ENCODE data around the gene HIGD2A. TPM values are rescaled to one million over a fixed set of nuclear protein-coding genes. Genes with fewer than 3 reads are reported as not detected.

The HIGD2A gene
- polyA plus RNA-seq, 1 of the 3 experiments (the other 2 are of a cell fraction) = 211 TPM

Small RNAs within 50 kb of the gene (small RNA-seq; reads per million reads assigned to genes)
- gene AC010297.1 = 0 reads per million in 7 experiments
- gene MIR1271 = 3.7 to 12.7 (median 5.2) reads per million in 7 experiments

Other genes with a start within 250 kb of the HIGD2A start
- 9.6 and 12.4 TPM in 2 replicates for gene SIMC1, start 150.3 kb upstream of the HIGD2A start, polyA plus RNA-seq (2012; rRNA removed)
- gene KIAA1191, start 27.0 kb upstream of the HIGD2A start, polyA plus RNA-seq (2012; rRNA removed) = 100 and 127 TPM in 2 replicates
- 4.6 and 7.8 TPM in 2 replicates for gene ARL10, start 23.3 kb upstream of the HIGD2A start, polyA plus RNA-seq (2012; rRNA removed)
- gene NOP16, start 153 bp upstream of the HIGD2A start, polyA plus RNA-seq (2012; rRNA removed) = 158 and 161 TPM in 2 replicates
- gene CLTB, start 27.8 kb downstream of the HIGD2A start, polyA plus RNA-seq (2012; rRNA removed) = 85.9 and 91.2 TPM in 2 replicates
- gene FAF2, start 59.6 kb downstream of the HIGD2A start, polyA plus RNA-seq (2012; rRNA removed) = 25.5 and 35.1 TPM in 2 replicates
- gene RNF44, start 148.7 kb downstream of the HIGD2A start, polyA plus RNA-seq (2012; rRNA removed) = 13.2 and 17.9 TPM in 2 replicates
- 0.02 TPM in 1 of 2 replicates, not detected in the other for gene CDHR2, start 160.6 kb downstream of the HIGD2A start, polyA plus RNA-seq (2012; rRNA removed)
- 5.9 and 6.6 TPM in 2 replicates for gene GPRIN1, start 221.4 kb downstream of the HIGD2A start, polyA plus RNA-seq (2012; rRNA removed)
- gene SNCB, start 241.8 kb downstream of the HIGD2A start, polyA plus RNA-seq (2012; rRNA removed) = 0.15 and 0.33 TPM in 2 replicates
- gene EIF4E1B, start 241.9 kb downstream of the HIGD2A start, polyA plus RNA-seq (2012; rRNA removed) = not detected in 2 replicates

Measured in SK-N-SH (cell line).